ENCODE measurements around the gene SENP8. TPM values are rescaled to one million over a fixed set of nuclear protein-coding genes. Genes with fewer than 3 reads are reported as not detected.

Gene SENP8
- total RNA-seq, 3 donors from 2014 or later = 2.6 to 3.0 (median 2.9) TPM

DNA sequence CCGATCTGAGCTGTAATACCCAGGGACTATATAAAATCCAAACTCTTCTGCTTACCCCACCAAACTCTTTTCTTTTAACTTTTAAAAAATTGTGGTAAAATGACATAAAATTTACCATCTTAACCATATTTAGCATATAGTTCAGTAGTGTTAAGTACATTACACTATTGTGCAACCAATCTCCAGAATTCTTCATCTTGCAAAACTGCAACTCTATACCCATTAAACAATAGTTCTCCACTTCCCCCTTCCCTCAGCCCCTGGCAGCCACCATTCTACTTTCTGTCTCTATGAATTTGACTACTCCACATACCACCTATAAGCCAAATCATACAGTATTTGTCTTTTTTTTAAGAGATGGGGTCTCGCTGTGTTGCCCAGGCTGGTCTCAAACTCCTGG, 38.7 kb downstream of the SENP8 start:
- ATAC-seq (no peak), DNase-seq (no peak)
- Histone ChIP-seq H3K36me3 (ENCODE audit: low read depth) (no peaks in the 10 kb centered on the region), H3K4me1 (ENCODE audit: low read depth) (peaks cover 20% of the 10 kb centered on the region), H3K9me3 (no peaks in the 10 kb centered on the region), H3K4me3 (no peak overlapping the region)
- TF ChIP-seq, protein P1, sequence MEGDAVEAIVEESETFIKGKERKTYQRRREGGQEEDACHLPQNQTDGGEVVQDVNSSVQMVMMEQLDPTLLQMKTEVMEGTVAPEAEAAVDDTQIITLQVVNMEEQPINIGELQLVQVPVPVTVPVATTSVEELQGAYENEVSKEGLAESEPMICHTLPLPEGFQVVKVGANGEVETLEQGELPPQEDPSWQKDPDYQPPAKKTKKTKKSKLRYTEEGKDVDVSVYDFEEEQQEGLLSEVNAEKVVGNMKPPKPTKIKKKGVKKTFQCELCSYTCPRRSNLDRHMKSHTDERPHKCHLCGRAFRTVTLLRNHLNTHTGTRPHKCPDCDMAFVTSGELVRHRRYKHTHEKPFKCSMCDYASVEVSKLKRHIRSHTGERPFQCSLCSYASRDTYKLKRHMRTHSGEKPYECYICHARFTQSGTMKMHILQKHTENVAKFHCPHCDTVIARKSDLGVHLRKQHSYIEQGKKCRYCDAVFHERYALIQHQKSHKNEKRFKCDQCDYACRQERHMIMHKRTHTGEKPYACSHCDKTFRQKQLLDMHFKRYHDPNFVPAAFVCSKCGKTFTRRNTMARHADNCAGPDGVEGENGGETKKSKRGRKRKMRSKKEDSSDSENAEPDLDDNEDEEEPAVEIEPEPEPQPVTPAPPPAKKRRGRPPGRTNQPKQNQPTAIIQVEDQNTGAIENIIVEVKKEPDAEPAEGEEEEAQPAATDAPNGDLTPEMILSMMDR (IDR thresholded peaks at IDR 0.05) = no peak
- intact Hi-C loops (cut with DNase I, micrococcal nuclease) = no loop called here

GRCh38 chr15:72160696-72161245, 42.6 kb downstream of the SENP8 start:
- intact Hi-C loops (cut with DNase I, micrococcal nuclease) = no loop called here
- H3K36me3 ChIP-seq (ENCODE audit: low read depth) = no peaks in the 10 kb centered on the region
- H3K9me3 ChIP-seq = no peaks in the 10 kb centered on the region
- TF ChIP-seq, protein P1 (IDR thresholded peaks at IDR 0.05) = no peak
- H3K4me1 ChIP-seq (ENCODE audit: low read depth) = peaks cover 3% of the 10 kb centered on the region
- DNase-seq = no peak
- no peak overlapping the region for H3K4me3 ChIP-seq
- no peak for ATAC-seq

DNA sequence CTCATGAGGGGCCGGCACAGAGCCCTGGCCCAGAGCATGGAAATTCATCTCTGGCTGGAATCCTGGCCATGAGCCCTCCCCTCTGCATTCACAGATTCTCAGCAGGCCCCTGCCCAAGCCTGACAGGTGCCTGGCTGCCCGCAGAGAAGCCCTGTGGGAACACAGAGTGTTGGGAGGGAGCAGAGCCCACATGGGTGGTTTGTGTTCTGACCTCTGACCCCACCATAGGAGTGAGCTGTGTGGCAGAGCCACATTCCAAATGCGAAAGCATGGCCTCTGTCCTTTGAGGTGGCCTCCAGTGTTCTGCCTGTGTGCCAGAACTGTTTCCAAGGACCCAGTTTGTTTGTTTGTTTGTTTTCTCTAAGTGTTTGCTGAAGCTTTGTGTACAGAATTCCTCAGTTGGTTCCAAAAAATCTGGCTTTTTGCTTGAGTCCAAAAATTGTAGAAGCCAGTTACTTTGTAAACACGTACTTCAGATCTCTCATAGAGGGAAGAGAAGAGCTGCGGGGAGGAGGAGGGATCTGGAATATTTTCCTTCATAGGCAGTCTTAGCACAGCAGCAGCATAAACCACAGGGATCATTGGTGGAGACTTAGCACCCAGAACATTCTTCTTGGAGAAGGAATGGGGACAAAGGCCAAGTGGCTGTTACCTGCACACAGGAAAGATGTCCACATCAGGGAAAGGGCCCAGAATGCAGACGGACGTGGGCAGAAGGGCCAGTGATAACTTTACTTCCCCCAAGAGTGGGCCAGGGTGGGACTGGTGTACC, 43.3 kb downstream of the SENP8 start:
- Histone ChIP-seq H3K4me1 (ENCODE audit: low read depth) (peaks cover 3% of the 10 kb centered on the region), H3K36me3 (ENCODE audit: low read depth) (no peaks in the 10 kb centered on the region), H3K4me3 (no peak overlapping the region), H3K9me3 (no peaks in the 10 kb centered on the region)
- DNase-seq = no peak
- TF ChIP-seq, protein P1 (IDR thresholded peaks at IDR 0.05) = no peak
- intact Hi-C loops (cut with DNase I, micrococcal nuclease) = no loop called here
- ATAC-seq = no peak

DNA sequence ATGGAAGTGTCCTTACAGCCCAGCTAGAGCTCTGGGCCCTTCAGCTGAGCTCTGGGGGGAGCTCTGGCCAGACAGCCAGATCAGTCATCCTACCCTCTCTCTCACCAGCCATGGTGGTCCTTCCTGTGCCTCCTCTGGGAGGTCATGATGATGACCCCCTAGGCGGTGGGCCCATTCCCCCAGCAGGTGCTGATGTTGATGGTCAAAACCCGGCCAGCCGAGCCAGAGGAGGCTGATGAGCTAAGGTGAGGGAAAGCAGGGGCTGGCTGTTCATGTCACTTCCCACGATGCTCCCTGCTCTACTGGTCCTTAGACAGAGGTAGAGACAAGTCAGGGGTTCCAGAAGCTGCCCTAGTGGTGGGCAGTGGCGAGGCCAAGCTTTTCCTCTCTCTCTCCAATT, 44.4 kb downstream of the SENP8 start:
- no peaks in the 10 kb centered on the region for H3K9me3 ChIP-seq
- no peak for DNase-seq
- H3K4me1 ChIP-seq (ENCODE audit: low read depth) = no peaks in the 10 kb centered on the region
- no peak for ATAC-seq
- no peaks in the 10 kb centered on the region for H3K36me3 ChIP-seq (ENCODE audit: low read depth)
- intact Hi-C loops (cut with DNase I, micrococcal nuclease) = no loop called here
- H3K4me3 ChIP-seq = no peak overlapping the region
- TF ChIP-seq, protein P1 (IDR thresholded peaks at IDR 0.05) = no peak

GRCh38 chr15:72163719-72164118, 45.5 kb downstream of the SENP8 start:
- intact Hi-C loops (cut with DNase I, micrococcal nuclease) = no loop called here

More at GRCh38 chr15:72163719-72164118, 45.5 kb downstream of the SENP8 start:
- H3K36me3 ChIP-seq (ENCODE audit: low read depth) = no peaks in the 10 kb centered on the region
- TF ChIP-seq, protein P1 (IDR thresholded peaks at IDR 0.05) = no peak
- DNase-seq = no peak
- no peaks in the 10 kb centered on the region for H3K4me1 ChIP-seq (ENCODE audit: low read depth)
- no peaks in the 10 kb centered on the region for H3K9me3 ChIP-seq
- no peak for ATAC-seq
- no peak overlapping the region for H3K4me3 ChIP-seq
